ENCODE results near the gene PDGFD.

The PDGFD gene

DNA sequence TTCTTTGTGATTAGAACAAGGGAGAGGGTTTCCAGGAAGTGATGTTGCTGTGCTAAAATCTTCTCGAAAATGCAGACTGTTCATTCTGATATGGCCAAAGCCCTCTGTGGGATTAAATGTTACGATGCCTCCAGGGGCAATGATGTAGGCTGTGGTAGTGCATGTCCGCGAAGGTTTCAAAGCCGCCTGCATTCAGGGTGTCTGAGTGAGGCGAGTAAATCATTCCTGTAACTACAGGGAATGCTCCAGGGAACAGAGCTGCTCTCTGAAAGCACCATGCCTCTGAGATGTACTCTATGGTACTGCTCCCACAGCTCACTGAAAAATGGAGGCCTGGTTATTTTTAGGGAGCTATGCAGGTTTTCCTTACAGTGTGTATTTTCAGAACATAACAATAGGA is 21.2 kb downstream of the PDGFD start:
- no peak for DNase-seq

DNA sequence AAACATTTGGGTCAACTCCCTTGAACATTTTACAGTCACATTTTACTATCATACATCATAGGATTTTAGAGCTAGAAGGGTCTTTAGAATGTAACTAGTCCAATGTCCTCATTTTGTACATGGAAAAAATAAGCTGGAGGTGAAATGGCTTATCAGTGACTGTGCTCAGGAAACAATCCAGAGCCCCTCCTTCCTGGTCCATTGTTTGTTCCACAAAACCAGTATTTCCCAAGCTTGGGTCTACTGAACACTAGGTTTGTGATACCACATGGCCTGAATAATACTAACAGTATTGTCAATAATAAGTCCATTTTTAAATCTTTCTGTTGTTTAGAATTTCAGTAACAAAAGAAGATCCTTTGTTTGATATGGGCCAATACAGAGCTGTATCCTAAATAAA is 27.1 kb downstream of the PDGFD start:
- no peak for DNase-seq

DNA sequence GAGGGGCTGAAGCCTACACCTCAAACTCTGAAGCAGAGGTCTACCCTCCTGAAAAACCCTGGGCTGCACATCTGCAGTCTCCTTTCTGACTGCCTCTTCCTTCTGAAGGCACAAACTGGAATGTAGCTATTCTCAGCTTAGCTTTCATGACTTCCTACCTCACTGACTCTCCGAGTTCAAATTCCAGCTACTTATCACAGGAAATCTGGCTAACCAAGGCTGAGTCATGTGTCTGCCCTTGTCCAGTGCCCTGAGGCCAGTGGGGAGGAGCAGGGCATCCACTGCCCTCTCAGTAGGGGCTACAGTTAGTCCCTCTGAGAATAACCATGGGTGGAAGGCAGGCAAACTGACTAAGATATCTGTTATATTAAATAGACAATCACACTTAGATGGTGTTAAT is 29.2 kb downstream of the PDGFD start:
- DNase-seq = no peak

- no peak for DNase-seq
Measured at GRCh38 chr11:104130161-104130560, 33.8 kb downstream of the PDGFD start.

DNA sequence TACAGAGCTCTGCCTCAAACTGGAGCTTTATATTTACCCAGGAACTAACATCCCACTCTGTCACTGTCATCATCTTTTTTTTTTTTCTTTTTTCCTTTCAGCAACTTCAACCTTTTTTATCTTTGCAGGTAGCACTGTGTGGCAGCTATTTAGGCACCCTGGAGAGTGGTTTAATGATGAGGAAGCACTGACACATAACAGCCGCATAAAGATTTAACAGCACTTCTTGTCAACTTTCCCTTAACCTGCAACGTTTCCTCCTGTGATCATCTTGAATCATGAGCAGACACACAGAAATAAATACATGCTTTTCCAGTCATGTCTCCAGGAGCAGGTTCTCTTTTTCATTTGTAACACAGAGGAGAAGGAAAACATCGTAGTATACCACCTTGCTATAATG is 34.8 kb downstream of the PDGFD start:
- no peak for DNase-seq

DNA sequence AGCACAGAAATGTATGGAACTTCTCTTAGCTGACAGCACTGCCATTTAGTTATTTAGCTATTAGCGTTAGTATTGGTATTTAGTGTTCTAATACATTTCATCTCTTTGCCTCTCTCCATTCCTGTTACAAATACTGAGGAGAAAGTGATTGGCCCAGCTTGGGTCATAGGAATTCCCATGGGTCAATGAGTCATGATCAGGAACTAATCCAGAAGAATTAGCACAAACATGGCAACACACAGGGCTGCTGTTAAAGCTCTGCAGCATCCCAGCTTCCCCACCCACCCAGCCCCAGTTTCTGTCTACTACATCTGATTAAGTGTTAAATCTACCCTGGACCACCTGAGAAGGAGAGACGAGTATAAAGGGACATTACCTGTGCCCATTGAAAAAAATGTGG is 36.1 kb downstream of the PDGFD start:
- DNase-seq = no peak

GRCh38 chr11:104126464-104126863 is 37.5 kb downstream of the PDGFD start:
- DNase-seq = no peak

- DNase-seq = no peak
Measured at GRCh38 chr11:104124979-104125378, 39.0 kb downstream of the PDGFD start.

GRCh38 chr11:104122836-104123235 is 41.1 kb downstream of the PDGFD start:
- no peak for DNase-seq

- DNase-seq = no peak
Measured at GRCh38 chr11:104122011-104122635, 41.8 kb downstream of the PDGFD start.

DNA sequence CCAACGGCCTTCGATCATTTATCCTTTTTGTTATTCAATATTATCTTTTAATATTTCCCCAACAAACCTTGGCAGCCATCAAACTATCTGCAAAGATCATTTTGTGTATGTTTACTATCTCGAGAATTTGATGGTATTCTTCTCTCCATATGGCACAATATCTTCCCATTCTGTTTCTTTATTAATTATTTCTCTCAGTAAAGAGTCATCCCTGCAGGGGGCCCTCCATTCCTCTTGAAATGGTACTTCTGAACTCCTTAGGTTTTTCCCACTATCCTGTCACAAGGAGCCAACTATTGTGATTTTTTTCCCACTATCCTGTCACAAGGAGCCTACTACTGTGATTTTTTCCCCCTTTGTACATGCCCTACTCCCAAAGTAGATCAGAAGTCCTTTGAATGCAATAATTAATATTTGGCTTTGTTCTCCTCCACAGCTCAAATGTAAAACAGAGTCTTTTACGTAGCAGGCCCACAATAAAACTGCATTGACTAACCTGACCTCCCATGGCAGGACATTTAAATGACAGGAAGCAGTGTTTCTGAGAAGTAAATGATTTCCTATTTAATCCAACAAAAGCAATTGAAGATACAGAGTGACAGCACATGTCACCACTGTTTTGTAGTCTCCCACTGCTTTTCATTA is 43.3 kb downstream of the PDGFD start:
- no peak for DNase-seq

DNA sequence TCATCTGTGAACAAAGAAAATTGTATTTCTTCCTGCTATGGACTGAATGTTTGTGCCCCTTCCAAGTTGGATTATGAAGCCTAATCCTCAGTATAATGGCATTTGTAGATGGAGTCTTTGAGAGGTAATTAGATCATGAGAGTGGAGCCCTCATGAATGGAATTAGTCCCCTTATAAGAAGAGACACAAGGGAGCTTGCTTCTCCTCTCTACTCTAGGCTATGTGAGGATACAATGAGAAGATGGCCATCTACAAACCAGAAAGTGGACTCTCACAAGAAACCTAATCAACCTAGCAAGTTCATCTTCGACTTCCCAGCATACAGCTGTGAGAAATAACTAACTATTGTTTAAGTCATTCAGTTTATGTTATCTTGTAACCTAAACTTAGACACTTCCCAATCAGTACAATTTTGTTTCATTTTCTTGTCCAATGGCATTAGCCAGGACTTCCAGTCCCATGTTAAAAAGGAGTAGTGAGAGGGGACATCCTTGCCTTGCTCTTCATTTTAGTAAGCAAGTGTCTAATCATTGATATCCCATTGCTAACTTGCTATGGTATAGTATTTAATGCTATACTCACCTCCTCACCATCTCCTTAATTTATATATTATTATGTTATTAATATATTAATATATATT is 45.7 kb downstream of the PDGFD start:
- no peak for DNase-seq

- no peak for DNase-seq
Measured at GRCh38 chr11:104113541-104113940, 50.4 kb downstream of the PDGFD start.

- no peak for DNase-seq
Measured at GRCh38 chr11:104106136-104106754, 57.7 kb downstream of the PDGFD start.

DNA sequence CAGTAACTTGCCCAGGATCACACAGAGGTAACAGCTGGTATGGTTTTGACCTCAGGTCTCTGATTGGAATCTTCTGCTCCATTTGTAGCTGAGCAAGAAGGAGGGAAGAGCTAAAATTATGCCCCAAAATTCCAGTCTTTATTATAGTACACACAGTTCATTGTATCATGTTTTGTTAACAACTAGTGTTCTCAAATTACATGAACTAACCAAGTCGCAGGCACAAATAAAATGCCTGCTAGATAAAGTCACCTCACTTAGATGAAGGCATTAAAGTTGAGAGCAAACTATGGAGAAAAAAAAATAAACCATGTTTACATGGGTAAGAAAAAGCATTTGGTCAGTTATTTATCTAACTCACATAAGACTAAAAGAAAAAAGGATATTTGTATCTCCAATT is 58.8 kb downstream of the PDGFD start:
- no peak for DNase-seq

DNA sequence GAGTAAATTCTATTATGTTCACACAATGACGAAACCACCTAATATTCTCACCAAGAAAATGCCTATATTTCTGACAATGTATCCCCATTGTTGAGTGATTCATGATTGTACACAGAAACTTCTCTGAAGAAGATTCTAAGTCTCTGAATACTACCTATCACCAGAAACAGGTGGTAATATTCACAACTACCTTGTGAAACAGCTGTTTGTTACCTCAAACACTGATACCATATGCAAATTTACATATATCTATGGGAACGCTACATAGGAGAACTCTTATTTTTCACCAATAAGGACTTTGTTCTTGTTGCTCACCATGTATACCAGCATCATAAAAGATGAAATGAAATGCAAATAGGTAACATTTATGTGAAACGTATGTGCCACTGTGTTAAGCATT is 59.3 kb downstream of the PDGFD start:
- no peak for DNase-seq

GRCh38 chr11:104104201-104104600 is 59.7 kb downstream of the PDGFD start:
- DNase-seq = no peak

DNA sequence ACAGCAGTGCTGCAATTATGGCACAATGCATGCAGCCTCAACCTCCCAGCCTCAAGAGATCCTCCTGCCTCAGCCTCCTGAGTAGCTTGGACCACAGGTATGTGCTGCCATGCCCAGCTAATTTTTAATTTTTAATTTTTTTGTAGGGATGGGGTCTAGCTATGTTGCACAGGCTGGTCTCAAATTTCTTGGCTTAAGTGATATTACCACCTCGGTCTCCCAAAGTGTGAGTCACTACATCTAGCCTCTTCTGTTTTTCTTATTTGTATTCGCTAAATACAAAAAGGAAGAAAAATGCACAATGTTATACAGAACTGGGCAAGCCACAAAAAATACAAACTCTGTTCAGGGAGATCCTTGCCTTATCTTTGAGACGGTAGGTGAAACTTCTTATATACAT is 65.4 kb downstream of the PDGFD start:
- DNase-seq = no peak

DNA sequence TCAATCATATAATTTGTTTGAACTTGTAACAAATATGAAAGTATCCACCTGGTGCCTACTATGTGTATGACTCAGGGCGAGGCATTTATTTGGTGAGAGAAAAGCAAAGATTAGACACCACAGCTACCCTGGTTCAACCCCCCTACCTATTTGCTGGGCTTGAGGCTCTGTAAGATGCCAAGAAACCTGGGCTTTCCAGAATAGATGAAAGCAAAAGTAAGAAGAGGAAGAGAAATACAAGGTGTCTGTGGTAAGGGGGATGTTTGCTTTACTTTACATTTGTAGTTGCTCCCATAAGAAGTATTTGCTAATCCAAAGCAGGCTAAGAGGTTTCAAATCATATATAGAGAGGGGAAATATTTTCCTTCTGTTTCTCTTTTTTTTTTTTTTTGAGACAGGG is 65.8 kb downstream of the PDGFD start:
- no peak for DNase-seq

GRCh38 chr11:104096900-104097299 is 67.0 kb downstream of the PDGFD start:
- DNase-seq = no peak

GRCh38 chr11:104095791-104096190 is 68.2 kb downstream of the PDGFD start:
- no peak for DNase-seq

- no peak for DNase-seq
Measured at GRCh38 chr11:104094576-104094975, 69.4 kb downstream of the PDGFD start.

- DNase-seq = no peak
Measured at GRCh38 chr11:104093426-104094280, 70.3 kb downstream of the PDGFD start.

Measured in CD4-positive, alpha-beta T cell treated with Interferon alpha-2 for 1 hour (primary cell).